ENCODE data around the gene ARMC12. TPM values are rescaled to one million over a fixed set of nuclear protein-coding genes. Genes with fewer than 3 reads are reported as not detected.

Gene ARMC12
- total and polyA plus RNA-seq, 4 experiments from 2014 or later, result 0.28 to 1.3 (median 0.69) TPM; not detected in 1

DNA sequence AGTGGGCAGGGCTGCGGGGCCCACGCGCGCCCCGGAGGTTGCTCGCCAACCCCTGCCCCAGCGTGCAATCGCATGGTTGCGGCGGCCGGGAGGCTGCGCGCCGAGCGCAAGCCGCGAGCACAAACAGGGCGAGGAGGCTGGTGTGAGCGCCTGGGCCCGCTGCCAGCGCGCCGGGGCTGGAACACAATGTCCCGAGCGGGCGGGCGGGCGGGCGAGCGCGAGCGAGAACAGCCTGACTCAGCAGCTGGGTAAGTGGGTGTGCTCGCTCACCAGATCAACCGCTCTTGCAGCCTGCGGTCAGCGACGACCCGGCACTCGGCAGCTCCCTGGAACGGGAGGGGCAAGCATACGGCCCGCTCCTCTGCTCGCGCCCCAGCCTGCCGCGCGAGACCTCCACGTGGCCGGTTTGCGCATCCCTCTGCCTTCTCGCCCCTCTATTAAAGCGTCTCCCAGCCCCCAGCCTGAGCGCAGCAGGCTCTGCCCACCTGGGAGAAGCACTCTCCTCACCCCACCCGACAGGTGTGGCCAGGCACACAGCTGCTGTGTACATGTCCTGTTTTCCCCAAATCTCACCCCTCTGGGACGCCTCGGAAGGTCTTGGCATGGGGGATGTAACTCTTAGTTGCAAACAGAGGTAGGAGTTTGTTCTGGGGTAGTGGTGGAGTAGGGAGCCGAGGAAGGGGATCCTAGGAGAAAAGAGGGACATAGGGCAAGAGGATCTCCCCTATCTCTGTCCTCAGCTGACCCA lies 8.7 kb upstream of the ARMC12 start:
- H3K9me3 Mint-ChIP-seq, result peaks cover 0 to 1% (median 0%) of the 10 kb centered on the region in 8 donors
- no peaks in the 10 kb centered on the region for H3K9me3 ChIP-seq (ENCODE audit: control insufficient read depth in 1 of 2, low read length in 2 of 2)
- H3K36me3 Mint-ChIP-seq, result peaks cover 0 to 5% of the 10 kb centered on the region in 2 donors
- ChIA-PET POLR2A (ENCODE audit: partially characterized antibody) (interaction anchor here (0.9 to 10.7 kb wide), 24 partner anchors 8 to 428 kb away, joined by 3 to 151 read pairs (median 7); partner anchors contain the start of genes ARMC12, FKBP5 and RPL10A), CTCF (ENCODE audit: partially characterized antibody) (interaction anchor here (0.6 to 17.0 kb wide), 15 partner anchors 9 to 143 kb away, joined by 3 to 360 read pairs (median 4); partner anchors contain the start of gene ARMC12)
- peaks cover 61 to 99% (median 83%) of the 10 kb centered on the region in 4 donors for H3K4me1 Mint-ChIP-seq
- no peaks in the 10 kb centered on the region for H3K36me3 ChIP-seq (ENCODE audit: insufficient read depth, low read length)
- H3K4me3 Mint-ChIP-seq, result peak overlapping the region; percentile 80 to 96 (median 88)
- peaks cover 89% of the 10 kb centered on the region for H3K4me1 ChIP-seq (ENCODE audit: insufficient read depth, low read length)
- no peaks in the 10 kb centered on the region for H3K27me3 Mint-ChIP-seq
- H3K27ac ChIP-seq (ENCODE audit: low read depth, low read length), result peak overlapping the region; percentile 92
- H3K27me3 ChIP-seq (ENCODE audit: insufficient read depth, low read length), result no peaks in the 10 kb centered on the region
- intact Hi-C loops (cut with micrococcal nuclease), result loop anchor here (1.0 to 2.0 kb wide), 3 partner anchors 40 to 425 kb away; partner anchors contain the start of gene FKBP5
- H3K4me3 ChIP-seq (ENCODE audit: low read length in 2 of 2), result peak overlapping the region; percentile 31 to 67
- DNase-seq, result peak; percentile 92 to 95 (median 93)
- peak overlapping the region; percentile 87 to 100 (median 96) for H3K27ac Mint-ChIP-seq

- Histone ChIP-seq H3K9me3 (ENCODE audit: control insufficient read depth in 1 of 2, low read length in 2 of 2) (no peaks in the 10 kb centered on the region), H3K27me3 (ENCODE audit: insufficient read depth, low read length) (no peaks in the 10 kb centered on the region), H3K4me3 (ENCODE audit: low read length in 2 of 2) (peak overlapping the region in 1 of 2 donors; percentile 59), H3K4me1 (ENCODE audit: insufficient read depth, low read length) (peaks cover 90% of the 10 kb centered on the region), H3K27ac (ENCODE audit: low read depth, low read length) (peak overlapping the region; percentile 92), H3K36me3 (ENCODE audit: insufficient read depth, low read length) (no peaks in the 10 kb centered on the region)
- Mint-ChIP-seq H3K27me3 (no peaks in the 10 kb centered on the region), H3K9me3 (peaks cover 0 to 1% (median 0%) of the 10 kb centered on the region in 8 donors), H3K27ac (peak overlapping the region; percentile 87 to 99 (median 96)), H3K36me3 (peaks cover 0 to 5% of the 10 kb centered on the region in 2 donors), H3K4me3 (peak overlapping the region; percentile 62 to 93 (median 87)), H3K4me1 (peaks cover 61 to 99% (median 81%) of the 10 kb centered on the region in 4 donors)
- peak in 2 of 5 donors; percentile 44 to 49 for DNase-seq
- intact Hi-C loops (cut with micrococcal nuclease), result loop anchor here (1.0 to 2.0 kb wide), 3 partner anchors 41 to 426 kb away; partner anchors contain the start of gene FKBP5
- CTCF ChIA-PET (ENCODE audit: partially characterized antibody), result interaction anchor here (0.6 to 17.0 kb wide), 13 partner anchors 8 to 144 kb away, joined by 3 to 360 read pairs (median 5); partner anchors contain the start of gene ARMC12
- POLR2A ChIA-PET (ENCODE audit: partially characterized antibody), result interaction anchor here (1.2 to 10.7 kb wide), 18 partner anchors 7 to 429 kb away, joined by 3 to 151 read pairs (median 10); partner anchors contain the start of genes ARMC12 and FKBP5
These were observed 7.9 kb upstream of the ARMC12 start for GRCh38 chr6:35728683-35729678.

DNA sequence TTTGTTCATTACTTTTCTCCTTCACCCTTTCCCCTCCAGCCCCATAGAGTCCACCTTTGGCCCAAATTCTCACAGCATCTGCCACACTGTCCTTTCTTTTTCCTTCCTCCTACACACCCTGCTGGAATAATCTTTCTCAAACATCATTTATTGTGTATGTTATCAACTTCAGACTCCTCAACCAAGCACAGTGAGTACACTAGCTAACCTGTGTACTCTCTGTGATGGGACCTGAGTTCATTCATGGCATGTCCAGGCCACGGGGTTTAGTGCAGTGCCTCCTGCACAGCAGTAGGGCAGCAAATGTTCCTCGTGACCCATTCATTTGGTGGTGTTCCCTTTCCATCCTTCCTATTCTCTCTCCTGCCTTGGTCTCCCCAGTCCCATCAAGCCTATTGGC lies 7.1 kb upstream of the ARMC12 start:
- H3K27ac ChIP-seq (ENCODE audit: low read depth, low read length), result peak overlapping the region; percentile 92
- Mint-ChIP-seq H3K9me3 (peaks cover 0 to 1% (median 0%) of the 10 kb centered on the region in 8 donors), H3K36me3 (peaks cover 0 to 5% of the 10 kb centered on the region in 2 donors), H3K4me1 (peaks cover 58 to 94% (median 76%) of the 10 kb centered on the region in 4 donors), H3K27ac (peak overlapping the region; percentile 87 to 99 (median 96)), H3K27me3 (no peaks in the 10 kb centered on the region), H3K4me3 (peak overlapping the region; percentile 7 to 93 (median 77))
- ChIA-PET POLR2A (ENCODE audit: partially characterized antibody) (interaction anchor here (1.6 to 10.7 kb wide), 5 partner anchors 11 to 138 kb away, joined by 5 to 151 read pairs (median 69); partner anchors contain the start of gene FKBP5), CTCF (ENCODE audit: partially characterized antibody) (interaction anchor here (1.2 to 17.0 kb wide), 7 partner anchors 39 to 128 kb away, joined by 3 to 360 read pairs (median 4); no protein-coding TSS in a partner anchor)
- H3K4me1 ChIP-seq (ENCODE audit: insufficient read depth, low read length), result peaks cover 89% of the 10 kb centered on the region
- no peak overlapping the region for H3K4me3 ChIP-seq (ENCODE audit: low read length in 2 of 2)
- no peak for DNase-seq
- H3K9me3 ChIP-seq (ENCODE audit: control insufficient read depth in 1 of 2, low read length in 2 of 2), result no peaks in the 10 kb centered on the region
- H3K27me3 ChIP-seq (ENCODE audit: insufficient read depth, low read length), result no peaks in the 10 kb centered on the region
- no peaks in the 10 kb centered on the region for H3K36me3 ChIP-seq (ENCODE audit: insufficient read depth, low read length)
- intact Hi-C loops (cut with micrococcal nuclease), result loop anchor here (2.0 kb wide), 2 partner anchors 129 to 427 kb away; no protein-coding TSS in a partner anchor

GRCh38 chr6:35730745-35731413 lies 6.0 kb upstream of the ARMC12 start:
- Mint-ChIP-seq H3K27ac (peak overlapping the region; percentile 87 to 99 (median 96)), H3K9me3 (peaks cover 0 to 1% (median 0%) of the 10 kb centered on the region in 8 donors), H3K4me1 (peaks cover 55 to 94% (median 74%) of the 10 kb centered on the region in 4 donors), H3K36me3 (peaks cover 0 to 5% of the 10 kb centered on the region in 2 donors), H3K27me3 (no peaks in the 10 kb centered on the region), H3K4me3 (peak overlapping the region; percentile 83 to 93 (median 88))
- Histone ChIP-seq H3K4me1 (ENCODE audit: insufficient read depth, low read length) (peaks cover 89% of the 10 kb centered on the region), H3K9me3 (ENCODE audit: control insufficient read depth in 1 of 2, low read length in 2 of 2) (no peaks in the 10 kb centered on the region), H3K27me3 (ENCODE audit: insufficient read depth, low read length) (no peaks in the 10 kb centered on the region), H3K27ac (ENCODE audit: low read depth, low read length) (peak overlapping the region; percentile 92), H3K36me3 (ENCODE audit: insufficient read depth, low read length) (no peaks in the 10 kb centered on the region), H3K4me3 (ENCODE audit: low read length in 2 of 2) (peak overlapping the region; percentile 19 to 85)
- CTCF ChIA-PET (ENCODE audit: partially characterized antibody), result interaction anchor here (1.5 to 17.0 kb wide), 6 partner anchors 44 to 140 kb away, joined by 4 to 360 read pairs (median 12); no protein-coding TSS in a partner anchor
- POLR2A ChIA-PET (ENCODE audit: partially characterized antibody), result interaction anchor here (1.2 to 10.7 kb wide), 16 partner anchors 12 to 148 kb away, joined by 3 to 151 read pairs (median 10); partner anchors contain the start of gene FKBP5
- intact Hi-C loops (cut with micrococcal nuclease), result no loop called here
- no peak for DNase-seq

- Histone ChIP-seq H3K4me3 (ENCODE audit: low read length in 2 of 2) (peak overlapping the region; percentile 30 to 85), H3K9me3 (ENCODE audit: control insufficient read depth in 1 of 2, low read length in 2 of 2) (no peaks in the 10 kb centered on the region), H3K27ac (ENCODE audit: low read depth, low read length) (peak overlapping the region; percentile 92), H3K27me3 (ENCODE audit: insufficient read depth, low read length) (no peaks in the 10 kb centered on the region), H3K36me3 (ENCODE audit: insufficient read depth, low read length) (no peaks in the 10 kb centered on the region), H3K4me1 (ENCODE audit: insufficient read depth, low read length) (peaks cover 89% of the 10 kb centered on the region)
- Mint-ChIP-seq H3K27ac (peak overlapping the region; percentile 87 to 99 (median 96)), H3K4me1 (peaks cover 54 to 94% (median 74%) of the 10 kb centered on the region in 4 donors), H3K4me3 (peak overlapping the region; percentile 83 to 93 (median 88)), H3K9me3 (no peaks in the 10 kb centered on the region), H3K36me3 (peaks cover 0 to 5% of the 10 kb centered on the region in 2 donors), H3K27me3 (no peaks in the 10 kb centered on the region)
- CTCF ChIA-PET (ENCODE audit: partially characterized antibody), result interaction anchor here (1.1 to 17.0 kb wide), 9 partner anchors 45 to 209 kb away, joined by 4 to 360 read pairs (median 12); no protein-coding TSS in a partner anchor
- peak; percentile 89 to 93 (median 90) for DNase-seq
- POLR2A ChIA-PET (ENCODE audit: partially characterized antibody), result interaction anchor here (1.1 to 10.7 kb wide), 16 partner anchors 12 to 420 kb away, joined by 3 to 151 read pairs (median 8); partner anchors contain the start of gene FKBP5
- intact Hi-C loops (cut with micrococcal nuclease), result no loop called here
These were observed 5.5 kb upstream of the ARMC12 start for GRCh38 chr6:35731414-35731735.
